ENCODE measurements around the gene EML4.
"Not testable (repeated sequence)": the region's sequence is repeated elsewhere in the genome, so short reads cannot be mapped to it uniquely, and the experiment has no call there.

Gene EML4

DNA sequence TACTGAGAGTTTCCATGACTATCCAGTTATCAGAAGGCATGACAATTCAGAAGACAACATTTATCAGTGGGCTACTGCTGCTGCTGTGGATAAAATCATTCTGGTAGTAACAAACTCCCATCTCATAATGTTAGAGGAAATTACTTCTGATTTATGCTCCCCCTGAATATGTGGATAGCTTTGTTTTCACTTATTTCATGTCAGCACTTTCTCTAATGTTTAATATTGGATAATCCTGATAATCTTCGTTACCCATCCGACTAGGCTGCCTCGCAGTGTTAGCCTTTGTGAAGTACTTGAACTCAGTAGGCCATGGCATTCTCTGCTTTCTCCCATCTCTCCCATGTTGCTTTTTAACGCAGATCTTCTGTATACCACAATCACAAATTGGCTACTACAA lies 163.4 kb downstream of the EML4 start:
- no peak for DNase-seq (ENCODE audit: low read depth, low spot score)

DNA sequence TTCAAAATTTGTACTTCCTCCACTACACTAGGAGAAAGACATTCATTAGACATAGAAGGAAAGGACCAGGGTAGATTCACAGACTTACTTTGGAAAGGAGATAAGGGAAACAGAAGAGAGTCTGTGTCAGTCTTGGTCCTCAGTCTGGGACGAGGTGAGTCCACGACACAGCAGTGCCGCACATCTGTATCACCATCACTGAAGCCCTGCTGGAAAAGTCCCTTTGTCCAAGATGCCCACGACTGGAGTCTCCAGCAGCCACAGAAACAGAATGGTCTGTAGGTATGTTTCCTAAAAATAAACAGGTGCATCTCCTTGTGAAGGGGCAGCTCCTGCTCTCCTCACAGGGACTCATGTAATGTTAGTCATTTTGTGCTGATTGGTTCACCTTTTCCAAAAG lies 164.4 kb downstream of the EML4 start:
- DNase-seq (ENCODE audit: low read depth, low spot score) = no peak

DNA sequence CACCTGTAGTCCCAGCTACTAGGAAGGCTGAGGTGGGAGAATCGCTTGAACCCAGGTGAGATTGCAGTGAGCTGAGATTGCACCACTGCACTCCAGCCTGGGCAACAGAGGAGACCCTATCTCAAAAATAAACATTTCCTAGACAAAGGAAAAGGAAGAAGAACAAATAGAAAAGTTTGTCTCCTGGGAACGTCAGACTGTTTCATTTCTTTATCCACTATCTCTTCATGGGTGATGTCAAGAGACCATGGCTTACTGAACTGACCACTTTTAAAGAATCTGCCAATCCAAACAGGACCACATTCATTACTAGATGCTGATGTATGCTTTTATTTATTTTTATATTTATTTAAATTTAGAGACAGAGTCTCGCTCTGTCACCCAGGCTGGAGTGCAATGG lies 165.1 kb downstream of the EML4 start:
- no peak for DNase-seq (ENCODE audit: low read depth, low spot score)

DNA sequence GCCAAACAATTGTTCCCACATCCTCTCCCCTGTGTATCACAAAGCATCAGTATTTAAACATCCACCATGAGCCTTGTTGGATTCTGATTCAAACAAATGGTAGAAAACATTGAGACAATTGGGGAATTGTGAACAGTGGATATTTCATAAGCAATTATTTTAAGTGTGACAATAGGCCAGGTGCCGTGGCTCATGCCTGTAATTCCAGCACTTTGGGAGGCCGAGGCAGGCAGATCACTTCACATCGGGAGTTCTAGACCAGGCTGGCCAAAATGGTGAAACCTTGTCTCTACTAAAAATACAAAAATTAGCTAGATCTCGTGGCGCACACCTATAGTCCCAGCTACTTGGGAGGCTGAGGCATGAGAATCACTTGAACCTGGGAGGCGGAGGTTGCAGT lies 165.7 kb downstream of the EML4 start:
- not testable (repeated sequence) for DNase-seq (ENCODE audit: low read depth, low spot score)

DNA sequence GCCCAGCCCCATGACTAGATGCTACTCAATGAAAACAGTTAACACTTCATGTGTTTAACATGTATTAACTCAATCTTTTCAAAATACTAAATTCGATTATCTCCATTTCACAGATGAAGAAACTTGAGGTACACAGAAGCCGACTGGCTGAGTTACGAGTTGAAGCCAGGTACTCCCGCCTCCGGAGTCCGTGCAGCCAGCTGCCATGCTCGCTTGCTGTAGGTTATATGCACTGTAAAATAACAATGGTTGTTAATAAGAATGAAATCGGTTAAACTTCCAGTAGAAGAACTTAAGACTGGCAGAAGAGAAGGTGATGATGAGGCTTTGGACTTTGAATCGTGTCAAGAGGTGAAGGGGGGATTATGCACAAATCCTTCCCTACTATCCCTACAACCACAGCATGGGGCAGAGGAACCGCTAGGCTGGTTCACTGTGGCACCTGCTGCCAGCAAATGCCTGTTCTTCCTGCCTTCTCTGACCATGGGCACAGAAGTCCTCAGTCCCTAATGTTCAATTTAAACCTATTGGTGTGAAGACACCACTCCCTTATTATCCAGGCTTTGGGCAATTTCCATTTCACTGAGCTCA lies 166.5 kb downstream of the EML4 start:
- DNase-seq (ENCODE audit: low read depth, low spot score) = no peak

DNA sequence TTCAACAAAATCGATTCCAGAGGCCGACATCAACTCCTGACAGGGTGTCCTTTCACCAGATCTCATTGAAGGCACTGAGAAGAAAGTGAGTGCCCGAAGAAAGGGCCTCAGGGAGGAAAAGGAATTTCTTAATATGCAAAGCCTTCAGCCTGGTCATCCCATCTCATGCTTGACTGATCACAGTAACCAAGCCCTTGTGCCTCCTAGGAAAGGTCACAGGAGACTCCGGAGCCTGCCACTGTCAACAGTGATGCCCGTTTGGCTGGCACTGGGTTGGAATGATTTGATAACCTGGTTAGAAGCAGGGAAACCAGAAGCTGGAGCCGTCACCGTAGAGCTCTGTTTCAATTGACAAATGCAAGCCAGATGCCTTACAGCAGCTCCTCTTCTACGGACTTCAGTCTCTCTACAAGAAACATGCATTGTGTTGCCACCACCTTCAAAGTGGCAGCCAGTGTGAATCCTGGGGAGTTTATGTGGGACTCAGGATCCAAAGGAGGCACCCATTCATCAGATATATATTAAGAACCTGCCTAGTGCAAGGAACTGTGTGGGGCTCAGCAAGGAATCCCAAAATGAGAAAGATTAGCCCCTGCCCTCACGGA lies 167.3 kb downstream of the EML4 start:
- no peak for DNase-seq (ENCODE audit: low read depth, low spot score)

DNA sequence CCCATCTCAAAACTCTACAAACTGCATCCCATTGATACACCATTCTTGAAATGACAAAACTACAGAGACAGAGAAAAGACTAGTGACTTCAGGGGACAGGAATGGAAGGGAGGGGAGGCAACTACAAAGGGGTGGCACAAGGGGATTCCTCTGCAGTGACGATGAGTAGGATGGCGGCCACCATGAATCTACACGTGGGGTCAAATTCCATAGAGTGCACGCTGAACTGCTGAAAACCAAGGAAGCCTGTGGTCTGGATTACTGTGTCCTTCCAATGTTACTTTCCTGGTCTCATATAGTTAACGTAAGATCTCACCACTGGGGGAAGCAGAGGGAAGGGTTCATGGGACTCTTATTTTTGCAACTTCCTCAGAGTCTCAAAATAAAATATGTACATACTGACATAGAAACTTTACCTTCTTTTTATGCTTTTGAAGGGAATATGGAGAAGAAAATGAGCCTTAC lies 168.2 kb downstream of the EML4 start:
- no peak for DNase-seq (ENCODE audit: low read depth, low spot score)

DNA sequence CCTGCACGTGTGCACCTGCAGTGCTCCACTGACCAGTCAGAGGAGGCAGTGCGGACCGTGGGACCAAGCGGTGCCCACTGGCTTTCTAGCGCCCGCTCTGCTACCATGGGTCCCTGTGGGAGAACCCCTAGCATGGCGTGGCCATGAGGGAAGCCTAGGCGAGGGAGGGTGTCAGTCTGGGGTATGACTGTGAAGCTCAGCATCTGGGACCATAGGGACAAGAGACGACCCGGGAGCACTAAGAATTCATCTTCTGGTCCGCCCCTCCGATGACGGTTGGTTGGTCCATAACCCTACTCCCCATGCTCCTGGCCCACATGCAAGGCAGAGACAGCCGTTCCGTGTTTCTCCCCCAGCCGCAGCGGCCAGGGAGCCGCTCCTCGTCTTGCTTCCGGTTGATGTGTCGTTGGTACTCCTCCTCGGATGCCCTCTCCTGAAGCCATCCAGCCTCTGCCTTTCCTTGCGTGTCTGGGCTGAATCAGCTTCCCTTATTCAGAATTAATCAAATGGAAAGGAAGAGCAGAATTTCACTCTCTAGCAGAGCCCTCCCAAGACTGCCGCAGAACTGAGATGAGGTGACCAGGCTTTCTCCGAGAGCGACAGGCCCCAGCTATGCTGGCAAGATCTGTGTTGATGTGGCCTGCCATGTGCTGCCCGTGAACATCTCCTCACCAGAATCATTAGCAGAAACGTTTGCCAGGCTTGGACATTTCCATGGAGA lies 168.9 kb downstream of the EML4 start:
- DNase-seq (ENCODE audit: low read depth, low spot score) = no peak

DNA sequence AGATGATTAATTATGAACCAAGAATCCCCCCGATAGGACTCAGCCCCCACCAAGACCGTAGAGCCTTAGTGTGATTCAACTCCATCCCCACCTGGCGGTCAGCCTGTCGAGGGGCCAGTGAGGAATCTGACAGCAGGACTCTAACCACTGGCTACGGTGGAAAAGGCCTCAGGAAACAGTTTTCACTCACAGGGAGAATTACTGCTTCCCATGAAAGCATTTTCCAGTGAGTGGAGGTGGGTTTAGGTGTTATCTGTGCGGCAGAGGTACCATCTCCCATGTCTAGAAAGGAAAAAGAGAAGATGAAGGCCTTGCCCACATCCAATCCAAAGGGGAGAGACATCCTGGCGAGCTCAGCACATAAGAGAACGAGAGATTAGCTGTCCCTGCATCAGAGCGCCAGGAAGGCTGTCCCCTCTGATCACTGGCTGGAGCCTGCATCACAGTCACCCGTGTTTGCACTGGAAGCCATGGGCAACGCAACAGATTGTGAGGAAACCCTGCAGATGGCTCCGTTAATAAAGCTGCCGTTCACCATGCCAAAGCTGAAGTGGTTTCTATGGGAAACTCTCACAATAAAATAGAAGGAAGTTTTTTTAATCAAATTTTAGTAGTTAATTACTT lies 169.5 kb downstream of the EML4 start:
- no peak for DNase-seq (ENCODE audit: low read depth, low spot score)

DNA sequence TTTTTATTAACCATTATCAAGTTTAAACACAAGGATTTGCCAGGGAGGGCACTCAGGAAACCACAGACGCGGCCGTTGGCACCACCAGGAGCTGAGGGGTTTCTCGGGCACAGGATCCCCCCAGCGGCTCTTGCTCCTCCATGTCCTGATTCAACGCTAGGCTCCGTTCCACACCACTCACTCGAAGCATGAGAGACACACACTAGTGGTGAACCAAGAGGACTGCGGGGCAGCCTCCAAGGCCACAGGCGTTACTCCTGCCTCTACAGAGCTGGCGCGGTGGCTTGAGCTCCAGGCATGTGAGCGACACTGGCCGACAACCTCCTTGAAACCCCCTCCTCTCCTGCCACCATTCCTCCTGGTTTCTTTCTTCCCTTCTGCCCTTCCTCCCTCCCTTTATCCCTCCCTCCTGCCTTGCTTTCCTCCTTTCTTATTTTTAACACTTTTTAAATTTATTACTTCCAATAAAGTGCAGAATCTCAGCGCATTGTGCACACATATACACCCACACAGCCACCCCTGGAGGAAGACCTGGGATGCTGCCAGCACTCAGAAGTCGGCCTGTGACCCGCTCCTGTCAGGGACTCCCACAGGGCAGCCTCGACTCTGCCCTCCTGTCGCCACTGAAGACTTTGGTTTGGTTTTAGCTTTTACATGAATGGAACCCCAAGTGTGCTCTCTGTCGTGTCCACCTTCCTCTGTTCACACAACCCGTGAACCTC lies 170.2 kb downstream of the EML4 start:
- peak; percentile 36 for DNase-seq (ENCODE audit: low read depth, low spot score)

DNA sequence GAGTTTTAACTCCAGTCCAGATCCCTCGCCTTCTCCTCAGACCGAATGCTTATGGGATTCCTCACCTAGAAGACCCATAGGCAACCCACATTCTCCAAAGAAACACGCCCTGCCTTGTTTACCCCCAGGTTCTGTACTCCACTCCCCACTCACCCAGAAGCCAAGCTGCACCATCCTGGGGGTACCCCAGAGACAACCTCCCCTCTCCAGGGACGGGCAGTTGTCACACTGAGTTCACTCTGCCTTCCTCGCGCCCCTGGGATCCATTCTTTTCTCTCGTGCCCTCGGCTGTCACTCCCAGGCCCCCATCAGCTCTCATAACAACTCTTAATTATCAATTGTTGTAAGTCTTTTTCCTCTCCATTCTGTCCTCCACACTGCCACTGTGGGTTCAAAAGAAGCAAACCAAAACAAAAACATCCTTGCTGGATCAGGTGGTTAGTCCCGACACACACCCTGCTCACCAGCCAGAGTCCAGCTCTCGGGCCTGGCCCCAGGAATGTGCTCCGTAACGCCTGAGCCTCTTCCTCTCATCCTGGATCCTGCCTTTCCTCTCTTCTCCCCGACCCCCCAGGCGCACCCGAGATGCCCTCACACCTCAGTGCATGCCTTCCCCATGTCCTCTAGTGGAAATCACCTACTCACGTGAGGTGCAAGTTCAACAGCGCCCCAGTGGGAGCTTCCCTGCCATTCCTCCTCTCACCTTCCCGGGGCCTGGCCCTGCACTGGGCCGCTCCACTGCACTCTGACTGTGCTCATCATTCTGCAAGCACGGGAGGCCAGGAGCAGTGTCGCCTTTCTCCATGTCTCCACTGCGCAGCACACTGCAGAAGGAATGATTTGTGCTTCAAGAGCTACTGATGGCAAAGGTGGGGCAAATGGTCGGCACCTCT lies 171.1 kb downstream of the EML4 start:
- DNase-seq (ENCODE audit: low read depth, low spot score) = no peak

DNA sequence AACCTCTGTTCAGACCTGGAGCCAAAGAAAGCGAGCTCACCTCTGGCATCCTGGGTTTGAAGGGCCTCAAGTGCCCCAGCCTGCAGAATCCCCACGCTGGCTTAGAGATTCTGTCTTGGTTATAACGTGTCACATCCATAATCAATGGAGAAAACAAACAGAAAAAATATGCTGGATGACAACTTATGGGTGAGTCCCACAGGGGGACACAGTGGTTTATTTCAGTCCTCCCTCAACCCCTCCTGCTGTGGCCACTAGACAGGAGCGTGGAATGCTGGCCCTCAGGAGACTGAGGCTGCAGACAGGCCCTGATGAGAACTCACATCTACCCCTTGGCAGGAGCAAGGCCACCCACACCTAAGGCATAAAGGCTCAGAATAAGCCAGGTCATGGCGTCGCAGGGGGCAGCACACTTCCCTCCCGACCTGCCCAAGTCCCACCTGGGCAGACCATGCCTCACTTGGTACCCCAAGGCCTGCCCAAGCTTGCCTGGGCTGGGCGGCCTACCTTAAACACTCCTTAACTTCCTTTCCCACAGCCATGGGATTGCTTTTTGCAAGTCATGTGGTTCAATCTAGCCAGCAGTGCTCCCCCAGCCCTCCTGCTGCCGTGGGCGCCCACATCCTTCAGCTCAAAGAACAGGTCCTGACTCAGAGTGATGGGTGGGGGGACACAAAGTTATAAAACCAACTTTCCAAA lies 171.9 kb downstream of the EML4 start:
- DNase-seq (ENCODE audit: low read depth, low spot score) = no peak

DNA sequence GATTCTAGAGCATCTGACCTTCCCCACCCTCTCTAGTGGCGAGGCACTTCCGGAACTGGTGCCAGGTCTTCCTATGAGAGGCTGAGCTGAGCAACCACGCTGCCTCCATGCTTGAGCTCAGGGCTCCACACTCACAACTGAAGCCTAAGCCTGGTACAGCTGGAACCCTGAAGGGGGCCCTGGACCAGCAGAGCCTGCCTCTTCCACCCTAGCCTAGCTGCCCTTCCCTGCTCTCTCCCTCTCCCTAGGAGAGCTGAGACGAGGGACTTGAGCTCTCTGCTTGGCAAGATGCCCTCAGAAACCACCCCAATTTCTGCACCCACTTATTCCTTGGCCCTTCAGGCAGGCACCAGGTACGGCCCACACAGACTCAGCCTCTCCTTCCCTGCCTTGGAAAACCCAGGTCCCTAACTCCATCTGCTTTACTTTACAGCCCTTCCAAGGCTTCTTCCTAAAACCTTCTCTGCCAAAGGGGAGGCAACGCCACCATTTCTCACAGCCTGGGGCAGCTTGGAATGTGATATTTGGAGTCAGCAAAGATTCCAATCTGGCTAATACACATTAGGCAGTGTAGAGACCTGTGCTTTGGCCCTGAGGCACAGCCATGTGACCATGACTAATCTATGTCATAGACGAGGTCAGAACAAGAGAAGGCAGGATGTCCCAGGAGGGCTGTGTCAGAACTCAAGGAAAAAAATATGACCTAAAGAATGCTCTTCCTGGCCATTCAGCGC lies 173.1 kb downstream of the EML4 start:
- DNase-seq (ENCODE audit: low read depth, low spot score) = peak; percentile 89

DNA sequence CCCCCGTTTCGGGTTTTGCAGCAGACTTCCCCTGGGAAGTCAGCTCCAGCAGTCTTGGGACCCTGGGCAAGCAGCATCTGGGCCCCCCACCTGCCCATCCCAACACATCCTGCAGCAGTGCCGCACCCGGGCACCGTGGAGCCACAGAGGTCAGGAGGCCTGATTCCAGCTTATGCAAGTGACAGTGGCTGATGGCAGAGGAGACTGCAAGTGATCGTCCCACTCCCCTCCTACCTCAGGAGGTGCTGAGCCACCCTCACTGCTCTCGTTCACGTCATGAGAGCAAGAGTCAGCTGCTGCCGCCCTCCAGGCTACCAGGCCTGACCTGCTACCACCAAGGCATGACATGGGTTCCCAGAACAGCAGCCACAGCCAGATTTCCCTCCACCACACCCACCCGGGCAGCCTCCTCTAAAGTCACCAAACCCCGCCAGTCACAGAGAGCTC lies 173.7 kb downstream of the EML4 start:
- DNase-seq (ENCODE audit: low read depth, low spot score) = no peak

DNA sequence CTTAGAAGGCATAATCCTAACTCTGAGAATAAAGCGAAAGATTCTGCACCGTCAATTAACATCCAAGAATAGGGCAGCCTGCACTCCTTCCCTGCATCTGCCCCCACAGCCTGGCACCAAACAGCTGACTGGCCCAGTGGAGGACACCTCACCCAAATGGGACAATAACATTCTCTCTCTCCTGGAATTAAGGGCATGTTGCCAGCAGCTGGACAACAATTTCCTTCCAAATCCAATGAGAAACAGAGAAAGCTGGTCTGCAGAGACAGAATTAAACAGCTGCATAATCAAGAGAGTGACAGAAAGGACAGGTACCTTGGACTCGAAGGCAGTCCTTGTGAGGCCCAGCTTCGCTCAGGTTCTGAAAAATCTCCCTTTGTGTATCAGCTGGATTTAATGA lies 176.8 kb downstream of the EML4 start:
- no peak for DNase-seq (ENCODE audit: low read depth, low spot score)

DNA sequence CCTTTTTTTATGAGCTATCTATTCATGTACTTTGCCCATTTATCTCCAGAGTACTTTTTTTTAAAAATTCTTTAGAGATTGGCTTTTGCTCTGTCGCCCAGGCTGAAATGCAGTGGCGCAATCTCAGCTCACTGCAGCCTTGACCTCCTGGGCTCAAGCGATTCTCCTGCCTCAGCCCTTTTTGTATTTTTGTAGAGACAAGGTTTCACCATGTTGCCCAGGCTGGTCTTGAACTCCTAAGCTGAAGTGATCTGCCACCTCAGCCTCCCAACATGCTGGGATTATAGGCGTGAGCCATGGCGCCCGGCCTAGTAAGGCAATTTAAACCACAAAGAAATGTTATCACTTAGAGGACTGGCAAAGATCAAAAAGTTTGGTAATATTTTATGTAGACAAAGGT lies 177.7 kb downstream of the EML4 start:
- DNase-seq (ENCODE audit: low read depth, low spot score) = not testable (repeated sequence)

DNA sequence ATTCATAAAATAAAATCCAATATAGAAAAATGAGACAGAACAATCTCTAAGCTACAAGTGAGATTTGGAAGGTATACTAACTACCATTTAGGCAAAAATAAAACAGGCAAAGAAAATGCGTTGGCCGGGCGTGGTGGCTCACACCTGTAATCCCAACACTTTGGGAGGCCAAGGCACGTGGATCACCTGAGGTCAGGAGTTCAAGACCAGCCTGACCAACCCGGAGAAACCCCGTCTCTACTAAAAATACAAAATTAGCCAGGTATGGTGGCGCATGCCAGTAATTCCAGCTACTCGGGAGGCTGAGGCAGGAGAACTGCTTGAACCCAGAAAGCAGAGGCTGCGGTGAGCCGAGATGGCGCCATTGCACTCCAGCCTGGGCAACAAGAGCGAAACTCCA lies 178.4 kb downstream of the EML4 start:
- not testable (repeated sequence) for DNase-seq (ENCODE audit: low read depth, low spot score)

DNA sequence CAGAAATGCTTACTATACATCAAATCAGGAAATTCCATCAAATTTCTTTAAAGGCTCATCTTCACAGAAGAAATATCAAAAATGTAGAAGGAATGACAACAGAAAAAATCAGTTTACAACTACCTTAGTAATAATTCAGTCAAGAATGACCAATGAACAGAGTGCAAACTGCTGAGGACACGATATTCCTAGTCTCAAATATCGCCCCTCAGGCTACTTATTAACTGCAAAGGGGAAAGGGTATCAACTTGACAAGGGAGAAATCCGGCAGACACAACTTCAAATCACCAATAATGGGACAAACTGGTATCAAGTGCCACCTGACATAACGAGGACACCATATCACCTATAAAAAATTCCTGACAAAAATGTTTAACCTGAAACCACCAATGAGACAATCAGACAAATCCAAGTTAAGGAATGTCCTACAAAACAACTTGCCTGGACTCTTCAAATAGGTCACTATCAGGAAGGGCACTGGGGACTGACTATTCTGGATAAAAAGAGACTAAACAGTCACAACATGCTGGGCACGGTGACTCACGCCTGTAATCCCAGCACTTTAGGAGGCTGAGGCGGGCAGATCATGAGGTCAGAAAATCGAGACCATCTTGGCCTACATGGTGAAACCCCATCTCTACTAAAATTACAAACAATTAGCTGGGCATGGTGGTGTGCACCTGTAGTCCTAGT lies 179.1 kb downstream of the EML4 start:
- no peak for DNase-seq (ENCODE audit: low read depth, low spot score)
